Skeletal muscle tissue (tissue), 1 donor: ENCODE measurements around the gene CERKL. TPM values are rescaled to one million over a fixed set of nuclear protein-coding genes. Genes with fewer than 3 reads are reported as not detected.

ENCODE experiments used
- total RNA-seq: library from RNA; depleted of rRNA; stranded (reverse); fragments of >200 nt; gene quantifications from one replicate; pipeline ENCODE4 v1.2.3, GENCODE V29; 2014

Gene CERKL
- total RNA-seq, 1 donor from 2014 or later: not detected

Other genes starting within 250 kb of the CERKL start
- gene ITGA4, start 199.7 kb downstream of the CERKL start, total RNA-seq: 19.3 TPM
- gene NEUROD1, start 23.4 kb upstream of the CERKL start, total RNA-seq: not detected
- 43.3 TPM for gene ITPRID2, start 234.6 kb upstream of the CERKL start, total RNA-seq